HepG2 (cell line): ENCODE measurements around the gene TRDN. TPM values are rescaled to one million over a fixed set of nuclear protein-coding genes. Genes with fewer than 3 reads are reported as not detected.

ENCODE experiments used
- ATAC-seq: fragments of 200-7000 bp; cut with Tn5 transposase; 3 replicates; pipeline ENCODE4 v1.9.1; 2020; ENCODE audit warnings: mild to moderate bottlenecking, moderate library complexity
- BruUV-seq: library from RNA; stranded (reverse); fragments of 400-500 nt; replicated peaks from 2 replicates; lab custom pipeline; 2021; lab: Mats Ljungman, UMichigan
- CTCF ChIA-PET: fragments of 300-600 bp; formaldehyde crosslinking; extraction: SDS; loops from one replicate; lab custom pipeline; 2021; ENCODE audit warnings: low total read pairs, inconsistent platforms, low intra/inter-chr PET ratio; lab: Yijun Ruan, JAX
- POLR2A ChIA-PET: fragments of 350-600 bp; sonication (Branson Sonifier 250); formaldehyde crosslinking; loops from one replicate; lab custom pipeline; 2020; ENCODE audit warnings: antibody characterized with exemption, inconsistent platforms; lab: Yijun Ruan, JAX
- DNase-seq: peaks from one replicate; pipeline ENCODE4 v3.0.0-alpha.2; 2015; ENCODE audit warnings: low spot score
- FAIRE-seq: peaks from 3 replicates; lab custom pipeline; 2011; peaks lifted over from hg19 to GRCh38; lab: Jason Lieb, UNC
- H2AFZ ChIP-seq: one replicate; pipeline ENCODE4 v1.6.1; 2011; ENCODE audit warnings: low read length, inconsistent platforms
- H3K27ac ChIP-seq: fragments of 300-600 bp; 3 replicates; pipeline ENCODE4 v1.8.0; 2011; ENCODE audit warnings: mixed run types, mild to moderate bottlenecking, mixed read lengths, low read length, inconsistent platforms; ENCODE audit not compliant: insufficient read depth; ENCODE audit errors: extremely low read length
- H3K27me3 ChIP-seq, 2 experiments: fragments of 200-600 bp in 1 of 2; 2 replicates in 1 of 2; 3 replicates in 1 of 2; pipeline versions ENCODE4 v1.6.0 to v1.8.0; 2011; ENCODE audit warnings: low read length in 2 of 2, mild to moderate bottlenecking in 2 of 2, moderate library complexity in 2 of 2, inconsistent platforms in 1 of 2; ENCODE audit not compliant: insufficient read depth in 2 of 2, control insufficient read depth in 1 of 2
- H3K36me3 ChIP-seq, 2 experiments: fragments of 200-600 bp in 1 of 2; replicated peaks in 1 of 2; 2 replicates in 1 of 2; 3 replicates in 1 of 2; pipeline versions ENCODE4 v1.5.1 to v1.8.0; 2011; ENCODE audit warnings: low read length in 2 of 2, inconsistent platforms in 1 of 2; ENCODE audit not compliant: insufficient read depth in 2 of 2, control insufficient read depth in 1 of 2
- H3K4me1 ChIP-seq: 2 replicates; pipeline ENCODE4 v1.5.1; 2012; ENCODE audit warnings: low read length, inconsistent platforms; ENCODE audit not compliant: insufficient read depth
- H3K4me2 ChIP-seq: 2 replicates; pipeline ENCODE4 v1.6.0; 2011; ENCODE audit warnings: low read depth, low read length, inconsistent platforms
- H3K4me3 ChIP-seq, 3 experiments: fragments of 200-600 bp in 1 of 3; sonication (generic), shearing (Covaris generic) in 1 of 3; replicated peaks in 1 of 3; 2 replicates each; pipeline ENCODE4 v1.5.1; 2011 to 2016; ENCODE audit warnings: low read length in 3 of 3, inconsistent platforms in 2 of 3, low read depth in 2 of 3, mild to moderate bottlenecking in 2 of 3, control low read depth in 1 of 3, mixed read lengths in 1 of 3; ENCODE audit not compliant: insufficient read depth in 1 of 3
- H3K79me2 ChIP-seq: one replicate; pipeline ENCODE4 v1.6.1; 2011; ENCODE audit warnings: low read length, inconsistent platforms; ENCODE audit not compliant: insufficient read depth
- H3K9ac ChIP-seq: 2 replicates; pipeline ENCODE4 v1.6.0; 2011; ENCODE audit warnings: mild to moderate bottlenecking, low read depth, low read length, inconsistent platforms; ENCODE audit not compliant: insufficient read depth
- H3K9me3 ChIP-seq: 2 replicates; pipeline ENCODE4 v1.5.1; 2012; ENCODE audit warnings: mild to moderate bottlenecking, low read length
- H4K20me1 ChIP-seq: 2 replicates; pipeline ENCODE4 v1.6.0; 2011; ENCODE audit warnings: inconsistent platforms, mild to moderate bottlenecking, low read length, moderate library complexity; ENCODE audit not compliant: insufficient read depth
- BCLAF1 ChIP-seq: fragments of 450-650 bp; IDR thresholded peaks from 2 replicates; pipeline ENCODE4 v1.6.1; 2017; ENCODE audit warnings: mild to moderate bottlenecking
- ESRRA ChIP-seq: sonication (generic); formaldehyde crosslinking; IDR thresholded peaks from 2 replicates; pipeline ENCODE4 v1.5.1; 2020; ENCODE audit warnings: mild to moderate bottlenecking, low read depth, missing genetic modification reagents
- JUNB ChIP-seq: sonication (generic); formaldehyde crosslinking; IDR thresholded peaks from 2 replicates; pipeline ENCODE4 v1.8.0; 2022; ENCODE audit warnings: missing genetic modification reagents, mild to moderate bottlenecking, borderline replicate concordance
- KLF11 ChIP-seq: IDR thresholded peaks from 2 replicates; pipeline ENCODE4 v1.6.1; 2016; ENCODE audit warnings: missing compliant biosample characterization
- NCOA1 ChIP-seq: sonication (generic); formaldehyde crosslinking; IDR thresholded peaks from 2 replicates; pipeline ENCODE4 v1.9.0; 2021; ENCODE audit warnings: missing genetic modification reagents
- TEAD3 ChIP-seq: optimal IDR thresholded peaks from 2 replicates; pipeline ENCODE3; 2016; ENCODE audit warnings: borderline replicate concordance
- ZNF296 ChIP-seq: sonication (generic); formaldehyde crosslinking; conservative IDR thresholded peaks from 2 replicates; pipeline ENCODE4 v1.5.0; 2020; ENCODE audit warnings: mild to moderate bottlenecking, missing genetic modification reagents
- ZNF484 ChIP-seq: sonication (generic); formaldehyde crosslinking; IDR thresholded peaks from 2 replicates; pipeline ENCODE4 v1.5.1; 2020; ENCODE audit warnings: mild to moderate bottlenecking, low read depth, missing genetic modification reagents, borderline replicate concordance
- ZNF746 ChIP-seq: sonication (generic); formaldehyde crosslinking; IDR thresholded peaks from 2 replicates; pipeline ENCODE4 v1.8.0; 2022; ENCODE audit warnings: mild to moderate bottlenecking, missing genetic modification reagents
- ZSCAN21 ChIP-seq: sonication (generic); formaldehyde crosslinking; IDR thresholded peaks from 2 replicates; pipeline ENCODE4 v1.8.0; 2022; ENCODE audit warnings: mild to moderate bottlenecking, missing genetic modification reagents, moderate library complexity, borderline replicate concordance
- WGBS: methylation state at CpG from one replicate; pipeline ENCODE4 v1.1.6; 2017; ENCODE audit warnings: low lambda C conversion rate; 5-methylcytosine and 5-hydroxymethylcytosine counted together
- in situ Hi-C: cut with HindIII; loops from 2 replicates; pipeline ENCODE4 v1.10.0; 2017; ENCODE audit warnings: low pct_unique_long_range_greater_than_20kb; ENCODE audit not compliant: extremely low pct_ligation_motif_present
- intact Hi-C: fragments of 100-400 bp; cut with micrococcal nuclease; formaldehyde crosslinking; loops from one replicate; pipeline ENCODE4 v1.10.0; 2022; ENCODE audit not compliant: unreplicated experiment
- polyA plus RNA-seq, 8 experiments: library from polyadenylated mRNA; depleted of rRNA in 3 of 8; stranded (reverse) in 7 of 8; unstranded in 1 of 8; fragments of >200 nt; fragmentation: Illumina TruSeq in 4 of 8; extraction: Trizol in 4 of 8; gene quantifications; 2 replicates each; pipeline versions ENCODE4 v1.2.1 to v1.2.3, GENCODE V29; 2011 to 2016; ENCODE audit warnings: low read depth in 4 of 8, missing spikeins in 1 of 8, mixed read lengths in 1 of 8; ENCODE audit not compliant: insufficient read depth in 1 of 8
- total RNA-seq, 5 experiments: library from RNA; depleted of rRNA; stranded (reverse); fragments of >200 nt; fragmentation: Illumina TruSeq; extraction: Trizol; gene quantifications; 2 replicates each; pipeline ENCODE4 v1.2.3, GENCODE V29; 2016; ENCODE audit warnings: low read depth in 1 of 5

The TRDN gene
- total and polyA plus RNA-seq, 2 of the 13 experiments (the other 11 are each of a cell fraction or from before 2014, with no cell fraction given): not detected

GRCh38 chr6:123529843-123530242, 106.9 kb downstream of the TRDN start:
- WGBS: 0% methylated on average over 1 of the region's 1 CpG
- H3K27ac ChIP-seq: no peak overlapping the region
- FAIRE-seq (no peak), DNase-seq (no peak), ATAC-seq (no peak)
- POLR2A ChIA-PET: no interaction called here
- no peak overlapping the region for H3K4me2 ChIP-seq
- H3K4me3 ChIP-seq: no peak overlapping the region
- no peaks in the 10 kb centered on the region for H3K9me3 ChIP-seq
- no peaks in the 10 kb centered on the region for H4K20me1 ChIP-seq
- H3K79me2 ChIP-seq: no peaks in the 10 kb centered on the region
- no peak overlapping the region for H3K9ac ChIP-seq
- no peaks in the 10 kb centered on the region for H3K4me1 ChIP-seq
- no peak for TF ChIP-seq KLF11 (CRISPR knock-in tag)
- TF ChIP-seq TEAD3: no peak
- no peak for TF ChIP-seq ESRRA
- no peak for TF ChIP-seq ZNF296
- TF ChIP-seq ZNF484 (CRISPR knock-in tag): no peak
- no peak for TF ChIP-seq ZSCAN21 (CRISPR knock-in tag)
- TF ChIP-seq NCOA1 (CRISPR knock-in tag): no peak
- no peaks in the 10 kb centered on the region for H3K36me3 ChIP-seq
- no peaks in the 10 kb centered on the region for H3K27me3 ChIP-seq
- CTCF ChIA-PET: no interaction called here
- intact Hi-C loops: no loop called here
- in situ Hi-C loops: no loop called here
- H2AFZ ChIP-seq: no peak overlapping the region
- no TSS peak for BruUV-seq

GRCh38 chr6:123529058-123529457, 107.7 kb downstream of the TRDN start:
- Histone ChIP-seq H2AFZ (no peak overlapping the region), H3K36me3 (no peaks in the 10 kb centered on the region), H3K4me3 (no peak overlapping the region), H3K9ac (no peak overlapping the region), H3K79me2 (no peaks in the 10 kb centered on the region), H3K27ac (no peak overlapping the region), H3K4me1 (no peaks in the 10 kb centered on the region), H3K9me3 (no peaks in the 10 kb centered on the region), H3K4me2 (no peak overlapping the region), H3K27me3 (no peaks in the 10 kb centered on the region), H4K20me1 (no peaks in the 10 kb centered on the region)
- 8% methylated on average over 4 of the region's 4 CpGs for WGBS
- TF ChIP-seq JUNB (no peak), BCLAF1 (no peak), ZNF746 (CRISPR knock-in tag) (no peak)
- intact Hi-C loops (no loop called here), in situ Hi-C loops (no loop called here)
- ChIA-PET CTCF (no interaction called here), POLR2A (no interaction called here)
- no TSS peak for BruUV-seq
- ATAC-seq: no peak
- no peak for FAIRE-seq
- no peak for DNase-seq
